ENCODE data around the gene GNAQ.

The GNAQ gene

DNA sequence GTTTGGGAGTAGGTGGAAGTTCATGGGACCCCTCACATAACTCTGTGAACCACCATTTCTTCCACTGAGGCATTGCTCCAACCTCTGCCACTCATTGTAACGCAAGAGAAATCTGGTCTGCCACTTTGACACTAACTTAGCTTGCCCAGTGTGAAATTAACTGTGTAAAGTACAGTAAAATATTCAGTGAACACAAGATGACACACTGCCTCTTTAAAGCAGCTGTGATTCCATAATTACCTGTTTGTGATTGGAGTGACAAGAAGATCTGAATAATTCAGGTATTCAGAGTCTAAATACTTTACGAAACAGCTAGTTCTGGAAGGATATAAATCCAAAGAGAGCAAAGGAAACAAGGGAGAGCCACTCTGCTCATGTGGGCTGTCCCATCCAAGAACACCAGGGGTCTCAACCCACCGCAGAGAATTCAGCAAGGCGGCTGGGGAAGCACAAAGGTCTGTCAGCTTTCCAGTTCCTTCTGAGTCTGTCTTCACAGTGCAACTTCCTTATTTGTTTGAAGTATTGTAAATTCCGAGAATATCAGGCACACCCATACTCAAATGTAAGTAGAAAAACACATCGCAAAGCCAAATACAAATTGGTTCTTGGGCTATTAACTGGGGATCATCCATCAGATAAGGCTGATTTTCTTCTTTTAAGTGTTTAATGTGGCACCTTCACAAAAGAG lies 86.9 kb downstream of the GNAQ start:
- H3K9me3 ChIP-seq (ENCODE audit: control insufficient read depth in 2 of 2, low read length in 2 of 2), result no peaks in the 10 kb centered on the region
- no peaks in the 10 kb centered on the region for H3K27me3 ChIP-seq (ENCODE audit: control insufficient read depth in 1 of 2, insufficient read depth in 2 of 2, low read length in 2 of 2)
- peaks cover 28% of the 10 kb centered on the region for H3K4me1 ChIP-seq (ENCODE audit: control insufficient read depth, insufficient read depth, low read length)
- no peak overlapping the region for H3K27ac ChIP-seq (ENCODE audit: low read length)
- H3K36me3 ChIP-seq (ENCODE audit: control insufficient read depth in 2 of 2, insufficient read depth in 2 of 2, low read length in 2 of 2), result no peaks in the 10 kb centered on the region
- no peak overlapping the region for H3K9ac ChIP-seq (ENCODE audit: low read length in 2 of 2)
- H3K4me3 ChIP-seq (ENCODE audit: low read length in 2 of 2), result no peak overlapping the region

DNA sequence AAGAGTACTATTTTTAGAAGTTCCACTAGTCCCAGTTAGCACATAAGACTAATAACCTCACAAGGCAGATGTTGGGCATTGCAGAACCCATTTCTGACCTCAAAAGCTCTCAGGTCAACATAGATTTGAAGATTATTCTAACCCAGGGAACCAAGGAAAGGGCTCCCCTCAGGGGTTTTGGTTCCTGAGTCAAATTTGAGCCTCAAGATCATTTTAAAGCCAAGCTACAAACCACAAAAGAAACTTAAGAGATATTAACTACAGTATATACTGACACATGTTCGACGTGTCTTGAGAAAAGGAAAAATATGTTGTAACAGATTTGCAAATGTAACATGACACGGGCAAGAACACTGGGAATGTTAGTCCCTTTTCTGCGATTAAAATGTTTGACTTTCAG lies 88.6 kb downstream of the GNAQ start:
- H3K36me3 ChIP-seq (ENCODE audit: control insufficient read depth in 2 of 2, insufficient read depth in 2 of 2, low read length in 2 of 2), result no peaks in the 10 kb centered on the region
- no peak overlapping the region for H3K4me3 ChIP-seq (ENCODE audit: low read length in 2 of 2)
- H3K9ac ChIP-seq (ENCODE audit: low read length in 2 of 2), result no peak overlapping the region
- H3K27me3 ChIP-seq (ENCODE audit: control insufficient read depth in 1 of 2, insufficient read depth in 2 of 2, low read length in 2 of 2), result no peaks in the 10 kb centered on the region
- H3K27ac ChIP-seq (ENCODE audit: low read length), result no peak overlapping the region
- H3K9me3 ChIP-seq (ENCODE audit: control insufficient read depth in 2 of 2, low read length in 2 of 2), result no peaks in the 10 kb centered on the region
- peaks cover 15% of the 10 kb centered on the region for H3K4me1 ChIP-seq (ENCODE audit: control insufficient read depth, insufficient read depth, low read length)

DNA sequence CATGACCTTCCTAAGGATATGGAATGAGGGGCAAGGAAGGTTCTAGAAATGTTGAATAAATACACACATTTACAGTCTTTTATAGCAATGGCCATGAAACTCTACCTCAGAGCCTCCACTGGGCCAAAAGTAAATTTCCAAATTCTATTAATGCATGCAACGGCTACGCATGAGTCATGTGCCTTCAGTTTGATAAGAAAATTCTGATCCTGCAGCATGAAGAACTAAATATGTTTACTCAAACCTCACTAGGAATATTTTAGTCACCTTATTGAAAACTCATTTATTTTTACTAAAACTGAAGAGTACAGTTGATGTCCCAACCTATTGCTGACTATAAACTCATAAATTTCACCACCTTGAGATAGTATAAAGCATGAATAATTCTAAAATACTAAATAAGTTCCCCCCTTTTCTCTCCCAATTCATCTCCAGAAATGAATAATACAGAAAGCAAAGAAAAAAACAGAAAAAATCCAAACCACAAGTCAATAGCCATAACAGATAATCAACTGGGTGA lies 92.4 kb downstream of the GNAQ start:
- no peaks in the 10 kb centered on the region for H3K9me3 ChIP-seq (ENCODE audit: control insufficient read depth in 2 of 2, low read length in 2 of 2)
- H3K36me3 ChIP-seq (ENCODE audit: control insufficient read depth in 2 of 2, insufficient read depth in 2 of 2, low read length in 2 of 2), result no peaks in the 10 kb centered on the region
- H3K27me3 ChIP-seq (ENCODE audit: control insufficient read depth in 1 of 2, insufficient read depth in 2 of 2, low read length in 2 of 2), result no peaks in the 10 kb centered on the region
- no peak overlapping the region for H3K27ac ChIP-seq (ENCODE audit: low read length)
- no peak overlapping the region for H3K4me3 ChIP-seq (ENCODE audit: low read length in 2 of 2)
- H3K4me1 ChIP-seq (ENCODE audit: control insufficient read depth, insufficient read depth, low read length), result no peaks in the 10 kb centered on the region
- H3K9ac ChIP-seq (ENCODE audit: low read length in 2 of 2), result no peak overlapping the region

DNA sequence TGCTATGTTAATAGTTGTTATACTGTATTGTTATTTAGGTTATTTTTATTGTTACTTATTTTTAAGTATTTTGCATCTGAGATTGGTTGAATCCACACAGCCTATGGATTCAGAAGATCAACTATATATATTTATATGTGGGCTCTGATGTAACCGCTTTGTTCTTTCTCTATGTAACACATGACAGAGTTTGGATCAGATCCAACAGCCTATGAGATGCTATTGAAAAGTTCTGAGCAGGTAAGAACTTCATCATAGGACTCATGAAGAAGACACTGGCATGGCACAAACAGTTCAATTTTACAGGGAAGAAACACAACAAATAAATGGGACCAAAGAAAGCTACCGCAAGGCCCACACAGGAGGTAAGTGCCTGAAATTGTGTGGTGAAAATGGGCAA lies 93.4 kb downstream of the GNAQ start:
- Histone ChIP-seq H3K4me3 (ENCODE audit: low read length in 2 of 2) (no peak overlapping the region), H3K27ac (ENCODE audit: low read length) (no peak overlapping the region)

DNA sequence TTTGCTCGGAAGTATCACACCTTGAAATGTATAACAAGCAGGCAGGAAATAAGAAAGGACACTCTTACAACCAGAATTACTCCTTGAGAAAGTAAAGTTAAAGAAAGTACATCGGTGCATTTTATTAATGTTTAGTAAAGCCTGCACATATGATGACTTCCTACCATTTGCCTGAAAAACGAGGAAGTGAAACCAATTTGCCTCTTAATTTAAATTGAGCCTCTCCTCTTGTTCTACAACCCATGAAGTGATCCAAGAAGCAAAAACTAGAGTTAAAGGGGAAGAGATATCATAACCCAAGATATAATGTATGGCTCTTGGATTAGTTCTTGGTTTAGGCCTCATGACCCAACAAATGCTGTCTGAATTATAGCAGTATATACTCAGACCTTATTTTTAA lies 95.6 kb downstream of the GNAQ start:
- H3K27ac ChIP-seq (ENCODE audit: low read length), result no peak overlapping the region
- H3K9me3 ChIP-seq (ENCODE audit: control insufficient read depth in 2 of 2, low read length in 2 of 2), result no peaks in the 10 kb centered on the region

More for the DNA sequence above, 93.4 kb downstream of the GNAQ start:
- Histone ChIP-seq H3K4me1 (ENCODE audit: control insufficient read depth, insufficient read depth, low read length) (no peaks in the 10 kb centered on the region), H3K9me3 (ENCODE audit: control insufficient read depth in 2 of 2, low read length in 2 of 2) (no peaks in the 10 kb centered on the region), H3K36me3 (ENCODE audit: control insufficient read depth in 2 of 2, insufficient read depth in 2 of 2, low read length in 2 of 2) (no peaks in the 10 kb centered on the region), H3K27me3 (ENCODE audit: control insufficient read depth in 1 of 2, insufficient read depth in 2 of 2, low read length in 2 of 2) (no peaks in the 10 kb centered on the region), H3K9ac (ENCODE audit: low read length in 2 of 2) (no peak overlapping the region)

DNA sequence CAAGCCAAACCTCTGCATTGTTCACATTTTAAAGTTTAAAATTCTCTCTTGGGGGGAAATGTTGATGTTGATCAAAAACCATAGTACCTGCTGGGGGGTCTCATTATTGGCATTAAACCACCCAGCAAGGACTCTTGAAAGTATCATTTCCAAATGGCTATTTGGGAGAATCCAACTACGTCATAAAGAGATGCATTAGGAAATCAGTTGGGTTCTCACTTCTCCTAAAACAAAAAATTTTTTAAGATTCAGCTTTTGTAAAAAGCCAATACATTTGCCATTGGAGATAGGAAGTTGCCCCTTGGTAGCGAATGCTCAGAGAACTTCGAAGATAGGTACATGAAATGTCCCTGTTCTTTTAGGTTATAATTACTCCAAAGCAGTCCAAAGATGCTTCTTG lies 96.4 kb downstream of the GNAQ start:
- Histone ChIP-seq H3K4me3 (ENCODE audit: low read length in 2 of 2) (no peak overlapping the region), H3K27me3 (ENCODE audit: control insufficient read depth in 1 of 2, insufficient read depth in 2 of 2, low read length in 2 of 2) (no peaks in the 10 kb centered on the region), H3K27ac (ENCODE audit: low read length) (no peak overlapping the region), H3K4me1 (ENCODE audit: control insufficient read depth, insufficient read depth, low read length) (no peaks in the 10 kb centered on the region), H3K9ac (ENCODE audit: low read length in 2 of 2) (no peak overlapping the region), H3K9me3 (ENCODE audit: control insufficient read depth in 2 of 2, low read length in 2 of 2) (no peaks in the 10 kb centered on the region), H3K36me3 (ENCODE audit: control insufficient read depth in 2 of 2, insufficient read depth in 2 of 2, low read length in 2 of 2) (no peaks in the 10 kb centered on the region)

More for the DNA sequence above, 95.6 kb downstream of the GNAQ start:
- no peak overlapping the region for H3K9ac ChIP-seq (ENCODE audit: low read length in 2 of 2)
- no peaks in the 10 kb centered on the region for H3K4me1 ChIP-seq (ENCODE audit: control insufficient read depth, insufficient read depth, low read length)
- no peaks in the 10 kb centered on the region for H3K27me3 ChIP-seq (ENCODE audit: control insufficient read depth in 1 of 2, insufficient read depth in 2 of 2, low read length in 2 of 2)
- H3K4me3 ChIP-seq (ENCODE audit: low read length in 2 of 2), result no peak overlapping the region
- H3K36me3 ChIP-seq (ENCODE audit: control insufficient read depth in 2 of 2, insufficient read depth in 2 of 2, low read length in 2 of 2), result no peaks in the 10 kb centered on the region

DNA sequence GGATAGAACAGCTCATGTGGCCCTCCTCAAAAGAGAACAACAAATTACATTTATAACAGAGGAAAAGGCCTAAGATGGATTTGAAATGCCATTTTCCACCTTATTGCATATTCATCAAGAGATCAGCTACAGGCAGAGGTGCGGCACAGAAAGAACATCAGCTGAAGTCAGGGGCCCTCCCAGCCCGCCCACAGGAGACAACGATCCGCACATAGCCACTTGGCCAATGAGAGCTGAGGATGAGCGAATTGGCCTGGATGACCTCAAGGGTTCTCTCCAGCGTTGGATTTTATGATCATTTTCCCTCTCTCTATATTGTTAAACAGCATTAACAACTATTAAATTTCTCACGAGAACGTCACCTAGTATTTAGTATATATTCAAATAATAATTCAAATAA lies 97.6 kb downstream of the GNAQ start:
- no peaks in the 10 kb centered on the region for H3K4me1 ChIP-seq (ENCODE audit: control insufficient read depth, insufficient read depth, low read length)
- no peak overlapping the region for H3K4me3 ChIP-seq (ENCODE audit: low read length in 2 of 2)
- no peak overlapping the region for H3K9ac ChIP-seq (ENCODE audit: low read length in 2 of 2)
- H3K9me3 ChIP-seq (ENCODE audit: control insufficient read depth in 2 of 2, low read length in 2 of 2), result no peaks in the 10 kb centered on the region
- H3K27me3 ChIP-seq (ENCODE audit: control insufficient read depth in 1 of 2, insufficient read depth in 2 of 2, low read length in 2 of 2), result no peaks in the 10 kb centered on the region
- no peak overlapping the region for H3K27ac ChIP-seq (ENCODE audit: low read length)
- H3K36me3 ChIP-seq (ENCODE audit: control insufficient read depth in 2 of 2, insufficient read depth in 2 of 2, low read length in 2 of 2), result no peaks in the 10 kb centered on the region

DNA sequence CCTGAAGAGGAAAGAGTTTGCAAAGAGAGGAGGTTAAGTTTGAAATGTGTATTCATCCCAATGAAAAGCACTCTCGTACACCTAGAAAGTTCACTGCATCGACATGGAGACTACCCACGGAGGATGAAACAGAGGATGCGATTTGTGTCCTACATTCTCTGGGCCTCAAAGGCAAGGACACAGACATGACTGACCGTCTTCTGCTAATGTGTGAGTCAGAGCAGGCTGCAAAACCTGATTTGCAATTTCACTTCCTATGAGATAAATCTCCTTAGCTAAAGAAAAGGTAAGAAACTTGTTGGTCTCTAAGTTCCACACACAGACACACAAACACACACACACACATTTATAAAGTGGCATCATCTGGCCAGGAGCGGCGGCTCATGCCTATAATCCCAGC lies 98.6 kb downstream of the GNAQ start:
- no peak overlapping the region for H3K9ac ChIP-seq (ENCODE audit: low read length in 2 of 2)
- H3K4me3 ChIP-seq (ENCODE audit: low read length in 2 of 2), result no peak overlapping the region
- H3K4me1 ChIP-seq (ENCODE audit: control insufficient read depth, insufficient read depth, low read length), result no peaks in the 10 kb centered on the region
- no peaks in the 10 kb centered on the region for H3K9me3 ChIP-seq (ENCODE audit: control insufficient read depth in 2 of 2, low read length in 2 of 2)
- no peaks in the 10 kb centered on the region for H3K27me3 ChIP-seq (ENCODE audit: control insufficient read depth in 1 of 2, insufficient read depth in 2 of 2, low read length in 2 of 2)
- H3K36me3 ChIP-seq (ENCODE audit: control insufficient read depth in 2 of 2, insufficient read depth in 2 of 2, low read length in 2 of 2), result no peaks in the 10 kb centered on the region
- H3K27ac ChIP-seq (ENCODE audit: low read length), result no peak overlapping the region

DNA sequence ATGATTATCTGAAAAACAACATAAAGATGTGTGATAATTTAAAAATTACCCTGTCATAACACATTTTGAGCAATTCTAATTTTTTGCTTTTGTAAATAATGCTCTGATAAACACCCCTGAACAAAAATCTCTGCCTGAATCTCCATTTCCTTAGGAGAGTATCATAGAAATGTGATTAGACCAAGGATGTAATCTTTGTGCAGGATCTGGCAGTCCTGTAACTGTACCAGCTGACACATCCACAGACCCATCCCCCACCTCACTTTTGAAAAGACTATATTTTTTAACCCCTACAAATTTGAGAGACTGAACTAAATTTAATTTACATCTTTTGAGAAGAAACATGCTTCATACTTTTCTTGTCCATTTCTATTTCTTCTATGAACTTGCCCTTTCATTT lies 101.7 kb downstream of the GNAQ start:
- Histone ChIP-seq H3K36me3 (ENCODE audit: control insufficient read depth in 2 of 2, insufficient read depth in 2 of 2, low read length in 2 of 2) (no peaks in the 10 kb centered on the region), H3K9me3 (ENCODE audit: control insufficient read depth in 2 of 2, low read length in 2 of 2) (no peaks in the 10 kb centered on the region), H3K9ac (ENCODE audit: low read length in 2 of 2) (no peak overlapping the region), H3K4me3 (ENCODE audit: low read length in 2 of 2) (no peak overlapping the region), H3K4me1 (ENCODE audit: control insufficient read depth, insufficient read depth, low read length) (no peaks in the 10 kb centered on the region), H3K27me3 (ENCODE audit: control insufficient read depth in 1 of 2, insufficient read depth in 2 of 2, low read length in 2 of 2) (no peaks in the 10 kb centered on the region), H3K27ac (ENCODE audit: low read length) (no peak overlapping the region)

DNA sequence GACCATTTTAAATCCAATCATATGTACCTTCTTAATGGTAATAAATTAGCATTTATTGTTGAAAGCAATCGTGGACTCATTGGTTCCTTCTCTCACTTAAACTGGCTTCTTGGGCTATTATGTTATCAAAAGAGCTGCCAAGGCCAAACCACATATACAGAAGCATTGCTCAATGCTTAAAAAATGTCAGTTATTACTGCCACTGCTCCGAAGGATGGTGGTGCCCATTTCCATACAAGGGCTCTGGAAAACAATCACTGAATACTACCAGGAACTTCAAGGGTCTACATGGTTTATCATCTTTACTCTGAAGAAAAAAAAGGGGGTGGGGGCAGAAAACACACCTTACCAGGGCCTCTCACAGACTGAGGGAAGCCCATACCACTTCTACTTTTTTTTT lies 104.3 kb downstream of the GNAQ start:
- Histone ChIP-seq H3K36me3 (ENCODE audit: control insufficient read depth in 2 of 2, insufficient read depth in 2 of 2, low read length in 2 of 2) (no peaks in the 10 kb centered on the region), H3K27me3 (ENCODE audit: control insufficient read depth in 1 of 2, insufficient read depth in 2 of 2, low read length in 2 of 2) (no peaks in the 10 kb centered on the region), H3K4me3 (ENCODE audit: low read length in 2 of 2) (no peak overlapping the region), H3K27ac (ENCODE audit: low read length) (no peak overlapping the region), H3K9me3 (ENCODE audit: control insufficient read depth in 2 of 2, low read length in 2 of 2) (no peaks in the 10 kb centered on the region), H3K9ac (ENCODE audit: low read length in 2 of 2) (no peak overlapping the region), H3K4me1 (ENCODE audit: control insufficient read depth, insufficient read depth, low read length) (no peaks in the 10 kb centered on the region)

DNA sequence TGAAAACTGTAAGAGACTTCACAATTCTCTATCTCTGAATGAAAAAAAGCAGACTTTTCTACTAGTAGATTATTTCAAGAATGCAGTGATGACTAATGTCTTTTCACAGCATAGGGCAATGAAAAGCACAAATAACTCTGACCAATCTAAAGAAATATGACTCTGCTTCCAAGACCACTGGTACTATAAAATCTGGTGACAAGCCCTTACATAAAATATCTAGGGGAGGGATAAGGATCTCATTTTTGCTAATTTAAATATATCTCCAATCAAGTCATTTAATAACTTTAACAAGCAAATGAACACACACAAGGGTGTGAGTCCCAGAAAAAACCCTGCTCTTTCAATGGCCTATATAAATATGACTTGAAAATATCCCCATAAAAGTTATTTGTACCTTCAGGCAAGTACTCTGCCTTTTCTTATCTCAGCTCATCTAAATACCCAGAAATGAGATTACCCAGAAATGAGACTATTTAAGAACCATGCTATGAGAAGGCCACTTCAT lies 105.2 kb downstream of the GNAQ start:
- Histone ChIP-seq H3K9ac (ENCODE audit: low read length in 2 of 2) (no peak overlapping the region), H3K27ac (ENCODE audit: low read length) (no peak overlapping the region), H3K27me3 (ENCODE audit: control insufficient read depth in 1 of 2, insufficient read depth in 2 of 2, low read length in 2 of 2) (no peaks in the 10 kb centered on the region), H3K4me1 (ENCODE audit: control insufficient read depth, insufficient read depth, low read length) (no peaks in the 10 kb centered on the region), H3K4me3 (ENCODE audit: low read length in 2 of 2) (no peak overlapping the region), H3K9me3 (ENCODE audit: control insufficient read depth in 2 of 2, low read length in 2 of 2) (no peaks in the 10 kb centered on the region), H3K36me3 (ENCODE audit: control insufficient read depth in 2 of 2, insufficient read depth in 2 of 2, low read length in 2 of 2) (peaks cover under 1% of the 10 kb centered on the region in 2 donors)
